ENCODE measurements around the gene GKN2. TPM values are rescaled to one million over a fixed set of nuclear protein-coding genes. Genes with fewer than 3 reads are reported as not detected.

GKN2 gene
- total RNA-seq, 1 experiment from 2014 or later = not detected

GRCh38 chr2:68917034-68917718, 35.5 kb downstream of the GKN2 start:
- Mint-ChIP-seq H3K9me3 (ENCODE audit: low read depth, unreplicated experiment) (no peaks in the 10 kb centered on the region), H3K36me3 (ENCODE audit: insufficient read depth, unreplicated experiment) (no peaks in the 10 kb centered on the region), H3K27ac (ENCODE audit: unreplicated experiment) (no peak overlapping the region), H3K27me3 (ENCODE audit: unreplicated experiment) (no peaks in the 10 kb centered on the region), H3K4me1 (ENCODE audit: low read depth, unreplicated experiment) (peaks cover 26% of the 10 kb centered on the region), H3K4me3 (ENCODE audit: low read depth, unreplicated experiment) (no peak overlapping the region)
- no TSS peak for BruUV-seq (replicated peaks)
- intact Hi-C loops (cut with micrococcal nuclease; ENCODE audit: unreplicated experiment) = no loop called here
- CTCF ChIA-PET = no interaction called here
- no peak for TF ChIP-seq CTCF (IDR thresholded peaks at IDR 0.05; ENCODE audit: unreplicated experiment)
- no peak for DNase-seq

GRCh38 chr2:68916226-68916625, 36.5 kb downstream of the GKN2 start:
- no peak for DNase-seq
- no peak for TF ChIP-seq CTCF (IDR thresholded peaks at IDR 0.05; ENCODE audit: unreplicated experiment)
- H3K27ac Mint-ChIP-seq (ENCODE audit: unreplicated experiment) = no peak overlapping the region
- no TSS peak for BruUV-seq (replicated peaks)
- peaks cover 17% of the 10 kb centered on the region for H3K4me1 Mint-ChIP-seq (ENCODE audit: low read depth, unreplicated experiment)
- no peak overlapping the region for H3K4me3 Mint-ChIP-seq (ENCODE audit: low read depth, unreplicated experiment)
- intact Hi-C loops (cut with micrococcal nuclease; ENCODE audit: unreplicated experiment) = no loop called here
- no peaks in the 10 kb centered on the region for H3K9me3 Mint-ChIP-seq (ENCODE audit: low read depth, unreplicated experiment)
- H3K27me3 Mint-ChIP-seq (ENCODE audit: unreplicated experiment) = no peaks in the 10 kb centered on the region
- CTCF ChIA-PET = no interaction called here
- H3K36me3 Mint-ChIP-seq (ENCODE audit: insufficient read depth, unreplicated experiment) = no peaks in the 10 kb centered on the region

DNA sequence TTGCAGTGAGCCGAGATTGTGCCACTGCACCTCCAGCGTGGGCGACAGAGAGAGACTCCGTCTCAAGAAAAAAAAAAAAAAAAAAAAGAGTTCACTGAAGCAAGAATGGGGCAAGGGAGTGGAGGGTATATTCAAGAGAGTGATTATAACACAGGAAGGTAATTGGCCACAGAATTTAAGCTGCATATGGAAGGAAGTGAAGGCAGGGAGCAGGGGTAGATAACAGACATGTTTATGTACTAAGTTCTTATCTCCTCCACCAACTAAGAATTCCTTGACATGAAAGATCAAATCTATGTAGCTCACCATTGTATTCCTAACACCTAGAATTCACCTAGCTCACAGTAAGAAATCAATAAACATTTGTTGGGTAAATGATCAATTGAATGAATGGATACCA, 37.3 kb downstream of the GKN2 start:
- H3K4me1 Mint-ChIP-seq (ENCODE audit: low read depth, unreplicated experiment) = peaks cover 12% of the 10 kb centered on the region
- no peak overlapping the region for H3K27ac Mint-ChIP-seq (ENCODE audit: unreplicated experiment)
- CTCF ChIA-PET = interaction anchor here (0.6 kb wide), 1 partner anchor 592 kb away, joined by 3 read pairs; no protein-coding TSS in a partner anchor
- H3K4me3 Mint-ChIP-seq (ENCODE audit: low read depth, unreplicated experiment) = no peak overlapping the region
- no peak for DNase-seq
- no TSS peak for BruUV-seq (replicated peaks)
- no peaks in the 10 kb centered on the region for H3K36me3 Mint-ChIP-seq (ENCODE audit: insufficient read depth, unreplicated experiment)
- no peaks in the 10 kb centered on the region for H3K9me3 Mint-ChIP-seq (ENCODE audit: low read depth, unreplicated experiment)
- no peaks in the 10 kb centered on the region for H3K27me3 Mint-ChIP-seq (ENCODE audit: unreplicated experiment)
- intact Hi-C loops (cut with micrococcal nuclease; ENCODE audit: unreplicated experiment) = no loop called here
- TF ChIP-seq CTCF (IDR thresholded peaks at IDR 0.05; ENCODE audit: unreplicated experiment) = no peak

DNA sequence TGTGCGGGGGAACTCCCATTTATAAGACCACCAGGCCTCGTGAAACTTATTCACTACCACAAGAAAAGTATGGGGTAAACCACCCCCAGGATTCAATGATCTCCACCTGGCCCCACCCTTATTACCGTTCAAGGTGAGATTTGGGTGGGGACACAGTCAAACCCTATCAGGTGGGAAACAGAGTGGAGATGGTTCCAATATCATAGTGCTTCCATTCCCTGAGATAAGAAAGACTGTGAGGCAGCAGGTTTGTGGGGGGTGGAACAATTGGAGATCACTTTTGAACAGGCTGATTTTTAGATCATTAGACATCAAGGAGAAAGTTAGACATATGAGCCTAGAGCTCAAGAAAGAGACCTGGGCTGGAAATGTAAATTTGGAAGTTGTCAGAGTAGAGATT, 39.3 kb downstream of the GKN2 start:
- no peak for TF ChIP-seq CTCF (IDR thresholded peaks at IDR 0.05; ENCODE audit: unreplicated experiment)
- no peak for DNase-seq
- H3K27me3 Mint-ChIP-seq (ENCODE audit: unreplicated experiment) = no peaks in the 10 kb centered on the region
- H3K36me3 Mint-ChIP-seq (ENCODE audit: insufficient read depth, unreplicated experiment) = no peaks in the 10 kb centered on the region
- CTCF ChIA-PET = no interaction called here
- H3K9me3 Mint-ChIP-seq (ENCODE audit: low read depth, unreplicated experiment) = no peaks in the 10 kb centered on the region
- BruUV-seq (replicated peaks) = no TSS peak
- H3K27ac Mint-ChIP-seq (ENCODE audit: unreplicated experiment) = no peak overlapping the region
- no peak overlapping the region for H3K4me3 Mint-ChIP-seq (ENCODE audit: low read depth, unreplicated experiment)
- intact Hi-C loops (cut with micrococcal nuclease; ENCODE audit: unreplicated experiment) = no loop called here
- peaks cover 18% of the 10 kb centered on the region for H3K4me1 Mint-ChIP-seq (ENCODE audit: low read depth, unreplicated experiment)
